GM18951 (cell line): ENCODE data around the gene CISD3.

Experiments
- POLR2A ChIP-seq: IDR thresholded peaks from 4 replicates; pipeline ENCODE4 v1.6.1; 2011; ENCODE audit warnings: mild to moderate bottlenecking; ENCODE audit not compliant: insufficient read length, insufficient read depth; ENCODE audit errors: extremely low read depth
- in situ Hi-C: fragments of 300-500 bp; cut with MboI; formaldehyde crosslinking; loops from one replicate; pipeline ENCODE4 v1.12.0; 2022; ENCODE audit warnings: low sequenced_read_pairs, mixed read lengths, inconsistent platforms; ENCODE audit not compliant: unreplicated experiment

CISD3 gene

GRCh38 chr17:38711792-38712571 is 18.2 kb upstream of the CISD3 start:
- TF ChIP-seq POLR2A: no peak
- in situ Hi-C loops: no loop called here

DNA sequence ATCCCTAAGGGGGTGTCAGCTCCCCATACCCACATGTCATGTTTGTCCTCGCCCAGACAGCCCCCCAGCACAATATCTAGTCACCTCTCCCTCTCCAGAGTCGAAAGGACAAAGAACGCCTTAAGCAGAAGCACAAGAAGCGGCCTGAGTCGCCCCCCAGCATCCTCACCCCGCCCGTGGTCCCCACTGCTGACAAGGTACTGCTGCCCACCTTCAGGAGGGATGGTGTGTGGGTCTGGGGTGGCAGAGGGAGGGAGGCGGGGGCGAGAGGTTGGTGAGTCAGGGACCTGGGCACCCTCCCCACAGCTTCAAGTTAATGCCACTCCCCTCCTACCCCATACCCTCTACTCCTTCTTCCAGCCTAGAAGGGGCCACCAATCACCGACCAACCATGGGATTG is 17.5 kb upstream of the CISD3 start:
- in situ Hi-C loops: no loop called here
- TF ChIP-seq POLR2A: no peak

- TF ChIP-seq POLR2A: no peak
- in situ Hi-C loops: no loop called here
Measured at GRCh38 chr17:38713456-38714075, 16.6 kb upstream of the CISD3 start.

GRCh38 chr17:38715216-38715943 is 14.8 kb upstream of the CISD3 start:
- TF ChIP-seq POLR2A: no peak
- in situ Hi-C loops: no loop called here

- in situ Hi-C loops: no loop called here
- TF ChIP-seq POLR2A: no peak
Measured at GRCh38 chr17:38716368-38717005, 13.7 kb upstream of the CISD3 start.

GRCh38 chr17:38717139-38717745 is 12.9 kb upstream of the CISD3 start:
- no peak for TF ChIP-seq POLR2A
- in situ Hi-C loops: no loop called here

DNA sequence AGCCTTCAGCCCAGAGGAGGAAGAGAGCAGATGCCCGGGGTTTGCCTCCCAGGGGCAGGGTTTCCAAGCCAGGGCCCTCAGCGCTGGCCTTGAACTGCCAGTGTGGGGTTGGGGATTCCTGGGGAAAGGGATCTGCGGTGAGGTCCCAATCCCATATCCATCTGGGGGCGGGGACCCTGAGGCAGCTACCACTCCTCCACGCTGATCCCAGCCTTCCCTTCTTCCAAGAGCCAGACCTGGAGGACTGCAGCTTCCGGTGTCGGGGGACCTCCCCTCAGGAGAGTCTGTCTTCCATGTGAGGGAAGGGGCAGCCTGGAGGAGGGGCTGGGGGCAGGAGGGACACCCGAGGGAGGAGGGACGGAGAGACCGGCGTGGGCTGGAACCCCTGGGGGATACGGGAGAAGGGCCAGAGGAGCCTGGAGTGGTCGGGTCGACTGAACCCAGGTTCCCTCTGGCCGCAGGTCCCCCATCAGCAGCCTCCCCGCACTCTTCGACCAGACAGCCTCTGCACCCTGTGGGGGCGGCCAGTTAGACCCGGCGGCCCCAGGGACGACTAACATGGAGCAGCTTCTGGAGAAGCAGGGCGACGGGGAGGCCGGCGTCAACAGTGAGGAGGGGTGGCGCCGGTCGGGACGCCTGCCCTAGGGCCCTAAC is 10.7 kb upstream of the CISD3 start:
- in situ Hi-C loops: no loop called here
- TF ChIP-seq POLR2A: no peak

- in situ Hi-C loops: no loop called here
- peak; percentile 5 for TF ChIP-seq POLR2A
Measured at GRCh38 chr17:38719943-38720641, 10.0 kb upstream of the CISD3 start.

- in situ Hi-C loops: no loop called here
- TF ChIP-seq POLR2A: no peak
Measured at GRCh38 chr17:38720941-38721340, 9.2 kb upstream of the CISD3 start.

DNA sequence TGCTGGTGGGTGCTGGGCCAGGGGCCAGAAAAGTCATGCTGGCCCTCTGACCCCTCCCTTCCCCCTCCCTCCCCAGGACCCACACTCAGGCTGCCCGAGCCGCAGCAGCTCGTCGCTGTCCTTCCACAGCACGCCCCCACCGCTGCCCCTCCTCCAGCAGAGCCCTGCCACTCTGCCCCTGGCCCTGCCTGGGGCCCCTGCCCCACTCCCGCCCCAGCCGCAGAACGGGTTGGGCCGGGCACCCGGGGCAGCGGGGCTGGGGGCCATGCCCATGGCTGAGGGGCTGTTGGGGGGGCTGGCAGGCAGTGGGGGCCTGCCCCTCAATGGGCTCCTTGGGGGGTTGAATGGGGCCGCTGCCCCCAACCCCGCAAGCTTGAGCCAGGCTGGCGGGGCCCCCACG is 8.3 kb upstream of the CISD3 start:
- no peak for TF ChIP-seq POLR2A
- in situ Hi-C loops: no loop called here

DNA sequence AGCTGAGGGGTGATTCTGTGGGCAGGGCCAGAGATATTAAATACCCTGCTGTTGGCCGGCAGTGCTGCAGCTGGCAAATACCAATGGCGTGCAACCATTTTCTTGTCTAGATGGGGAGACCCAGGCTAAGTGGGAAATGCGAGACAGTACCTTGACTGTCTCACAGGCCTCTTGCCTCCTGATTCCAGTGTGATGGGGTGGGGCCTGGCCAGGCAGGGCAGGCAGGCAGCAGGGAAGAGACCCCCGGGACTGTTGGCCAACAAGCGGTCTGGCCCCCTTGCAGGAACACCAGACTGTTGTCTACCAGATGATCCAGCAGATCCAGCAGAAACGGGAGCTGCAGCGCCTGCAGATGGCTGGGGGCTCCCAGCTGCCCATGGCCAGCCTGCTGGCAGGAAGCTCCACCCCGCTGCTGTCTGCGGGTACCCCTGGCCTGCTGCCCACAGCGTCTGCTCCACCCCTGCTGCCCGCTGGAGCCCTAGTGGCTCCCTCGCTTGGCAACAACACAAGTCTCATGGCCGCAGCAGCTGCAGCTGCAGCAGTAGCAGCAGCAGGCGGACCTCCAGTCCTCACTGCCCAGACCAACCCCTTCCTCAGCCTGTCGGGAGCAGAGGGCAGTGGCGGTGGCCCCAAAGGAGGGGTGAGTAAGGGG is 5.7 kb upstream of the CISD3 start:
- in situ Hi-C loops: no loop called here
- no peak for TF ChIP-seq POLR2A
